CD4-positive, alpha-beta T cell treated with Interleukin-12 subunit alpha and Interleukin-12 subunit beta, for 1 hour (primary cell): ENCODE measurements around the gene STARD13.

ENCODE experiments used
- DNase-seq: peaks from one replicate; pipeline ENCODE4 v3.0.0-alpha.2; 2020

STARD13 gene

DNA sequence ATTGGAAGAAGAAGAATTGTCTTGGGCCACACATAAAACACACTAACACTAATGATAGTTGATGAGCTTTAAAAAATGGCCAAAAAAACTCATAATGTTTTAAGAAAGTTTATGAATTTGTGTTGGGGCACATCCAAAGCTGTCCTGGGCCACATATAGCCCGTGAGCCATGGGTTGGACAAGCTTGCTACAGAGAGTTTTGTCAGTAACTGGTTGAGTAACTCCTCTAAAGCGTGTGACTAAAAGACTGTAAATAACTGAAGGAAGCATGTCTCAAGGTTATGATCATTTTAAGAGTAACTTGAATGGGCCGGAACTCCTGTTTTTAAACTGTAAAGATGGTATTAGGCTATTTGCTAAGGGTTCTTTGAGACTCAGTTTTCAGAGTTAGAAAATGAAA lies 151.3 kb downstream of the STARD13 start:
- no peak for DNase-seq

DNA sequence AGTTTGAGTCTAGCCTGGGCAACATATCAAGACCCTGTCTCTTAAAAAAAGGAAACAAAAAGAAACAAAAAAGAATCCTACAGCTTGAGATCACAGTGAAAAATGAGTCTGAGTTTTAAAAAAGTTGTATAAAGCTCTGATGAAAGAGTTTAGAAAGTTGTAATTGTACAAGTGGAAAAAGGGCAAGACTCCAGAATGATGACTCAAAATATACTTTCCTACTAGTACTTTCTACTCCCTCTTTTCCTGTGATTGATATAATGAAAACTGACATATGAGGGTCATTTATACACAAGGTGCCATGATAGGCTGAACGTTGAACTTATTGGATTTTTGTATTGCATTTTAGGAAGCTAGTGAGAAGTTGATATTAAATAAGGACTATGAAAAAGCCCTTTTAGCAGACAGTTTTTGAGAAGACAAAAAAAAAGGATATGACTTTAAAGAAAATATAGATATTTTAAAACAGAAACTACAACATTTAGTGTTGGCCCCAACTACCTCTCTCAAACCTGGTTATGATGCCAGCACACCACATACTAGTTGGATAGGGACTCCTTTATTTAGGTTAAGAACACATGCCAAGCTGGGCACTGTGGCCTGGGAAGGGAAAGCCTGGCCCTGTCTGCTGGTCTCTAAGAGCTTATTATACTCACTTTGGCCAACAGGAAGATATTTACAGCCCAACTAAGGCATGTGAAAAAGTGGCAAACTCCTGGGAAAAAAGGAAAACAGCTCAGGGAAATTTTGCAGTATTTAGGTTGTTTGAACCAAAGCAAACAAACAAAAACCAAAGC lies 152.7 kb downstream of the STARD13 start:
- DNase-seq = no peak

DNA sequence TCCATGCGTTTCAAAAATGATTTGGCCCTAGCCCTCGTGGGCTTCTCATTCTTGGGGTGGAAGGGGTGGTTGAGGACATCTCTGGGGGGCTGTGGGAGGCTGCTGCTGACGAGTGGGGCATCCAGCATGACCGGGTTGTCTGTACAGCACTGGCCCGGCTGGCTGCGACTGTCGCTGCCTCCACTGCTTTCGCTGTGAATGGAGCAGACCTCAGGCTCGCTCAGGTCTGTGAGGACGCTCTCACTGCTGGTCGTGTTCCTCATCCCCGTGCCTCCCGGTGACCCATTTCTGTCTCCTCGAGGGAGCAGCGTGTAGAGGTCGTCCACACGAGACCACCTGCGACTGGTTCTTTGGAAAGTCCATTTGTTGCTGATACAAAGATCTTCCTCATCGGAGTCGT lies 155.7 kb downstream of the STARD13 start:
- no peak for DNase-seq

DNA sequence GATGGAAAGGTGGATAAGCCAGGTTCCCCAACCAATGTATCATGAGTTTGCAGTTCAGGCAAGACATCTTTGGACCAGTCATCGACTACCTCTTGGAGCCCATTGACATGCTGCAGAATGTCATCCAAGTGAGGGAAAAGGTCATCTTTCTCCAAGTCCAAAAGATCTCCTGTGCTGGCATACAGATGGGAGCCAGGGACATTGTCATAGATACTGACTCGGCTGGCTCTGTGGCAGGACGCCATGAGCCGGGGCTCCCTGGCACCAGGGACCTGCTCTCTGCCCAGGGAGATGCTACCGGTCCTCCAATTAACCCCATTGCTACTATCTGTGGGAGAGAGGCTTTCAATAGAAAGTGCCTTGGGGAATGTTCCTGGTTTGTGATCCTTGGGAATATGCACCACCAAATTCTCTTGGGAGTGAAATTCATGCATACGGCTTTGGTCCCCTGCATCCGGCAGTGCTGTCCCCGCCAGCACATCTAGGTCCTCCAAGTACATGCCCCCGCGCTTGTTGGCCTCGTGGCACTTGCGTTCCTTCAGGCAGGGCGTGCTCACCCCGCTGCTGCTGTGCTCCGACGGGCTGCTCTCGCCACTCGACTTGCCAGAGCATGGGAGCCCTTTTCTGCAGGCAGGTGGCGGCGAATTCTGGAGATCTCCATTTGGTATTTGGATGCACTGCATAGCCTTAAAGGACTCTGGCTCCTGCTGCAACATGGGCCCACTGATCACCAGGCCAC lies 156.3 kb downstream of the STARD13 start:
- DNase-seq = no peak

DNA sequence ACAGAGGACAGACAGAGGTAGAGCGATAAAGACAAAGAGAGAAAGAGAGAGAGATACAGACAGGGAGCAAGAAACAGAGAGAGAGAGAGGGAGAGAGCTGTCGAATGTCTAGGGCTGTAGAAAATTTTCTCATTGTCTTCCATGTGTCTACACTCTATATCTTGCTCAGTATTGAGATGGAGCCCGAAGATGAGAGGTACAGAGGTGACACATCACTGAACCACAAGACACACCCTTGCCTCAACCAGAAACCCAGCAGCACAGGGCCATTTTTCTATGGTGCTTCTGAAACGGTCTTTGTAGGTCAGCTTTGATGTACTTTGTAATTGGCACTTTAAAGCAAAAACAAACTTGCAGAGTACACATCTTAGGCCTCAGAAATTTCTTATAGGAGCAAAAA lies 157.4 kb downstream of the STARD13 start:
- no peak for DNase-seq

DNA sequence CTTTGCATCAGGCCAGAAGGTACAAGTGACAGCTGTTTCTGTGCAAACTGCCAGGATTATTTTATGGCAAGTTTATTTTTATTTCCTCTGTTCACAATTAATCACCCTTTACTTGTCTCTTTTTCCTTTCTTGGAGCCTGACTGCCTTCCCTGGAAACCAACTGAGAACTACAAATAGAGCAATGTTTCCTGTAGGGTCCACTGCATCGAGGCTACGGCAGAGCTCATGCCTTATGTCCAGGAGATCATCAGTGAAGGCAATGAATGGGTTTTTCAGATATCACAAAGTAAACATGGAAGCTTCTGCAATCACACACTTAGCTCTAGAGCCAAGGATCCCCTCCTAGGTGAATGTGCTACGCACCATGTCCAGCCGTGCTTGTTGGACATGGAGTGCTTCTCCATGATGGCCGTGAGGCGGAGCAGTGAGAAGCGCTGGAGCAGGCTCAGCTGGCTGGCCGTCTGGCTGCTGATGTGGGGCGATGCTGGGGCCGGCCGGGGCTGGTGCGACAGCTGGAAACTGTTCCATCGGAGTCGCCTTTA lies 158.5 kb downstream of the STARD13 start:
- no peak for DNase-seq

DNA sequence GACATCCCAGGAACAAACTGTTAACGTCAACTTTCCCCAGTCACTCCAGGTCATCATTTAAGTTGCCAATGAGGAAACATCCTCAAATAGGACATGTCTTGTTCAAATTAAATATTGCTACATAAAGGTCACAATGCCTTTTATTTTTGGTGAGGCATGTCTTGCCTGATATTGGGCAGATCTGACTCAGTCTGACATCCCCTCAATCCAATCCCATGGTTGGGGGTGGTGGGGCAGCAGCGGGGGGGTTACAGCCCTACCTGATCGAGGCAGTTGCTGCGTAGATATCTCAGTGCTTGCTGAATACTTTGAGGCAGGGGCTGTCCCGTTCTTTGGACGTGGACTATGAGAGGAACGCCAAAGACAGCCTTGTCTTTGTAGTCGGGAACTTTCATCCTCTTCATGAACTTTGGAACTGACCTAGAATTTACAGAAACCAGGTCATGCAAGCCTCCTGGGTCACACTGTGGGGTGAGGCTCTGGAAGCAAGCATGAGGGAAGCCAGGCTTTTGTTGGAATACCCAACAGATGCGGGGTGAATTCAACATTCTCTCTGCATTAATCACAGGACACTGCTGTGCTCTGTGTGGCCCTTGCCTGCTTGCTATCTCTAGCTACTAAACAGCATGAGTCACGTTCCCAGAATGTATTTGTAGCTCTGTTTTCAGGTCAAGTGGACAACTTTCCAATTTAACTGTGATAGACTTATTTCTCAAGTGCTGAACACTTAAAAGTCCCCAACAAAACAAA lies 159.6 kb downstream of the STARD13 start:
- DNase-seq = no peak

DNA sequence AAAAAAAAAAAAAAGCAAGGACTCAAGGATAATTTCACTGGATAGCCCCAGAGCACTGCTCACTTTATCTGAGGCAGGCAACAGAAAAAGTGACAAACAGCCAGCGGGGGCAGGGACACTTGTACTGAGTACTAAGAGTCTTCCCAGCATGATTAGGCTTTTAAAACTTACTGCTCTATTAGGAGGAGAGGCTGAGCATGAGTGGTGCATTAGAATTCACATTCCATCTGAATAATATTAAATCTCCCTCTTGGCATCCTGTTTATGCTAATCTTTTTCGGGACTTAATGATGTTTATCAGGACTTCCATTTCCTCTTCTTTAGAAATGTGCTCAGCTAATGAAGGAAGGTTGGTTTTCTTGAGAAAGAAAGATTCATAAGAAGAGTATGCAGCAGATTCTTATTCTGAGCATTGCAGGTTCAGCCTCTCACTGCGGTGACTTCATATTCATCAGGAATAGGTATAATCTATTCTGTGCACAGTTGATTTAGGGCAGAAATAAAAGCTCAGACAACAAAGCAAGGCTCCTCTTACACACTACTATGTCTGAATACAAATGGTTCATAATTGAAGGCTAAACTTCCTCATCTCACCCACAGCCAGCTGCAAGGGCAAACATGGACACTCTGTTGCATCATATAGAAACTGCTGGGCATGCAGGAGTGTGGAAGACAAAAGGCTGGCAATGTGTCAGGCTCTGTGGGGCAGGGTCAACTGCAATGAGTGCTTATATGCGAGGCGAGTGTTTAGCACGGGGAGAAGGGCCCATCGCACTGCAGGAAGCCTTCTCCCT lies 162.3 kb downstream of the STARD13 start:
- no peak for DNase-seq

DNA sequence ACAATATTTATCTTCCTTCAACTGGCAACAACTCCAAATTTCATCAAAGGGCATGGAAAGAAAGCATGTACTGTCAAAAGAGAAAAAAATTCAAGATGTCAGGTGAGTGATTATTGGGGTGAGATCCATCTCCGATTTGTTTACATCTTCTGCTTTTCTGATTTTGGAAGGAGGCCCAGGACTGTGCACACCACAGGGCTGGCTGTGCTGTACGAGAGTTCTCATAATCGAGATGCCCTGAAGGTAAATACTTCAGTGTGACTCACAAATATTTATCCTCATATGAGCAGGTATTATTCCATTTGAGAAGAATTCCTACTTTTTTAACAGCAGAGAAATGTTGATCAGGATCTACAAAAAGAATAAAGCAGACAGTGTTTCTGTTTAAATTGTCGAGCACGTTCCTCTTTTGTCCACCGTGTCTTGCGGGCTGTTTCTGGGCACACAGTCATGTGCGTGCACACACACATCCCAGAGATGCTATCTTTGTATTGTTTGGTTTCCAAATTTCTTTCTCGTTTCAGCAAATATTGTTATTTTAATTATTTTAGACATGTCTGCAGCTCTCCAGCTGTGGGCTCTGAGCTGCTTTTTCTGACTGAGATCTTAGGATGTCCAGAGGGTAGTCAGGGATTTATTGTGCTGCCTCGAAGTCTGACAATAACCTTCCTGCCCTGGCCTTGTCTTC lies 165.6 kb downstream of the STARD13 start:
- DNase-seq = no peak

DNA sequence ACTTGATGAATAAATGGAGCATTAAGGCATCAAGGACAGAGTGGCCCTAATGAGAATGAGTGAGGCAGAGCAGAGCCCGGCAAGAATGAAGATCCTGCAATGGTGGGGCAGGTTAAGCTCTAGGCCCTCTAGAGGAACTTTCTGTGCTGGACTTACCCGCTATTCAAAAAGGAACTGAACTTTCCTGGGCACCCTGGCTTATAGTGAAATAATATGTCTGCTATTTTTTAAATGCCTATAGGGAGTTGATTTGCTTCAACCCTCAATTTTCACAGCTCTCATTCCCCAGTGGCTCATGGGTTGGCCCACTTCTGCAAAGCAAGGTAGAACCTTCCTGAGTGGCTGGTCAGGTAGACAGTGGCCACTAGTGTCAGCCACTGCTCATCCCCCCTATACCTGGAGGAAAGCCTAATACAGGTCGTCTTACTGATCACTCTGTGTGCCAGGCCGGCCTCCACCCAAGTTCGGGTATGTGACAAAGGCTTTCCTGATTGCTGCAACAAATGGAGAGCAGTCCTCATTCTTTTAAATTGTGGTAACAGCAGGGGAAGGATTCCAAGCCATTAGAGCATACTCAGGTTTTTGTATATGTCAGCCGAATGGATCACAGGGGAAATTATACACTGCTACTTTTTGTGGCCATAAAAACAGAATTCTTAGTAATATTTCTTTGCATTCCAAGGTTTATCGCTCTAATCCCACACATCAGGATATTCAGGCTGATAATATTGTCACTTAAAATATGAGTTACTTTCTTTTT lies 166.4 kb downstream of the STARD13 start:
- no peak for DNase-seq

DNA sequence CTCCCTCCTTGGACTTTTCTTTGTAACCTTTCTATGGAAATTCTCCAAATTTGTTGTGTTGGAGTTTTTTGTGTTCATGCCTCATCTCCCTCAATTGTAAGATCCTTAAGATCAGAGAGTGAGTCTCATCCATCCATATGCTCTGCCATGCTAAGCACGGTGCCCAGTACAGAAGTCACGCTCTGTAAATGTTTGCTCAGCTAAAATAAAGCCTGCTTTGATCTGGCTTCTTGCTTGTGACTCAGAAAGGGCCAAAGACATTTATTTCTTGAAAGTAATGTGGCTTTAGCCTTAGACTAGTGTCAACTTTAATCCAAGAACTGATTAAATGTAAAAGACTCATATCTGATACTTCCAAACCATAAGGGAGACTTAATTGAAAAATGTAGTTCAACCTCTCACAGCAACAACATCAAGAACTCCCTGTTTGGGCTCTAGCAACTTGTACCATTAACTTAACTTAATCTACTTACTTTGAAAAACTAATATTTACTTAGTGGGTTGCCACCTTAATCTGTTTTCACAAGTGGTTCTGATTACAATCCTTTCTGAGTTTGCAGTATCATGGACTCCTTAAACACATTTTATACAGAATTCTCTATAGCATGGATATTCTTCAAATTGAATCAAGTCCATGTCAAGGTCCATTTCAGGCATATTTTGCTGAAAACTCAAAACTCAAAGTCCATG lies 169.1 kb downstream of the STARD13 start:
- DNase-seq = no peak

DNA sequence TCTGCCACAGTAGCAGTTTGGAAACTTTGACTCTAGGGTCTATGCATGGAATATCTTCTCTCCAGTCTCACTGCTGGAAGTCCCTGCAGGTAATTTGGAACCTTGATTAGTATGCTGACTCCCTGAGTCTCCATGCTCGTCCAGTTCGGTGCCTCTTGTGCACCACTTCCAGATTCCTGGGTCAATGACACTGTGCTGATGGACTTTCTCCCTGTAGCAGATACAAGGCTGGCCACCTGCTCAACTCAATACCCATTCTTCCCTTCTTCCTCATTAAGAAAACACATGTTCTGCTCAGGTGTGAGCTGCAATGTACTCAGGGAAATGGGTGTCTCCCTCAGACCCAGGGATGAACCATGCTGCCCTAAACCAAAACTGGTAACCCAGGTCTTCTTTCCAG lies 170.3 kb downstream of the STARD13 start:
- DNase-seq = no peak

DNA sequence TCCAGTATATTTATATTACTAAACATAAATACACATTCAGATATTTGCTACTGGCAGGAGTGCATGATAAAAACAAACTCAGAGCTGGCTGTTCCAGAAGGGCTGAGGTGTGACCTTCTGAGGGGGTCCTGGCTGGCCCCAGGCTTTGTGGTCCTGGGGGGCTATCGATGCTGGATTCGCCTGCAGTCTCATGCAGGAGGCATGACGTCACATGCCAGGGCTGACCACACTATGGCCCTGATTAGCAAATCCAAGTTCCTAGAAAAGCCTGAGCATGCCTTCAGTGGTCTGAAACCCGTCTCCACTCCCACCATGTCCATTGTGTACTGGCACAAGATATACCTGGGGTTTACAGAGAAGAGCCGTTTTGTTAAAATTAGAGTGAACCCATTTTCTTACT lies 171.4 kb downstream of the STARD13 start:
- DNase-seq = no peak

DNA sequence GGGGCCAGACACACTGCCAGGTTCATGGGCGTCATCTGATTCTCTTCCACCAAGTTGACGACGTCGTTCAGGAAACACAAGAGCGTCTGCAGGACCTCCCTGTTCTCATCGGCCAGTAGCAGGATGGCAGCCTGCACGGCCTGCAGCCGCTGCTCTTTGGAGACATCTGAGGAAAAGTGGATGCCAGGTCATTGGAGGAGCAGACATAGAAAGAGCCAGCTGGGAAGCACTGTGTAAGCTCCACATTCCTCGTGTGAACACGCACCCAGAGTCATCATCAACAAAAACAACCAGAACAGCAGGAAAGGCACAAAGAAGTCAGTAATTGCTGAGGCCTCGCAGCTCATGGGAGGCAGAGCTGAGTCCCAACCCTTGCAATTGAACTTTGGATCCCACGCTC lies 172.8 kb downstream of the STARD13 start:
- DNase-seq = no peak

DNA sequence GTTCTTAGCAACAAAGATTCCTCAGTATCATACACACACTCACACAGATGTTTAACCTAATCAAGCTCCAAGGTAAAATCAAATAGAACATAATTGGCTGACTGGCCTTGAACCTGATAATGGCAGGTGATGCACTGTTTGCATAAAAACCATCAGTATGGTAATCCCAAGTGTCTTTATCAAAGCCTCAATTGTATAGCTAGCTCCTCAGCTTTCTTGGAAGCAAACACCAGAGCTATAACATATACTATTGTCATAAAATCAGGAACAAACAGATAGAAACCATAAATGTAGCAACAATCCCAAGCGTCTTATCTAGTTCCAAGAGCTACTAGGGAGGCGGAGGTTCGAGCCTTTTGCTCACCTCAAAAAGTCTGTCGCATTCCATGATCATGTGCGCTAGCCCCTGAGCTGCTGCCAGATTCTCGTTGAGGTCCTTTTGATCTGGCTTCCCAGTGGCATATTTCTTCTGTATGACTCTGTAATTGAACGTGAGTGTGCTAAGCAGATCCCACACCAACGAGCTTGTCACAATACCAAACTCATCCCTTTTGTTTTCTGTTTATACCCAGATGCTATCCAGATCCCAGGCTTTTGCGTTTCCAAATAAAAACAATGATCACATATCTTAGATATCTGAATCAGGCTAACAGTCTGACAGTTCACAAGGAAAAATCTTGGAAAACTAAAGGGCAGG lies 174.0 kb downstream of the STARD13 start:
- DNase-seq = no peak

DNA sequence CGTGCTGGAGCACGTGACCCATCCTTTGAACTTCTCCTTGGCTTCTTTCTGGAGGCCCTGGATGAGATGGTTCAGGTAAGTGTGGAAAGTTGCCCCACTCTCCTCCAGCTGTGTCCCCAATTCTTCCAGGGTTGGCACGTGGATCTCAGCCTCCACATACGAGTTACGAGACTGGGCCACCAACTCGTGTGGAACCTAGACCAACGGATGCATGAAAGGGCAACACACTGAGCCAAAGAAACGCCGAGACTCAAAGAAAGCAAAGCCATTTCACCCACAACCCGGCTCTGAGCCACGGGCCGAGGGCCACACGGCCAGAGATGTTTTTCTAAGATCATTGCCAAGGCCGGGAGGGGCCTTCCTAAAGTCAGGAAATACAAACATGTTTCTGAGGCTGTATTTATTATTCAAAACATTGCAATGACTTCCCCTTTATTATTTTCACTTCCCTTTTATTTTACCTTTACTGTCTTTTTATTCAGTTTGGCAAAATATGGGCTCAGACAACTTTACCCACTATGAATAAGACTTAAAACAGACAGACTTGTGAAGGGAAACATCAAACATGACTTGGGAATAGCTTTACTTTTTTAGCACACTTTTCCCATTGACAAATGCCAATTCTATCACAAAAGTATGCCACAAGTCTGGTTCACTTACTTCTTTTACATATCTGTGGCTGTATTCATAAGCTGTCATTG lies 174.7 kb downstream of the STARD13 start:
- no peak for DNase-seq

DNA sequence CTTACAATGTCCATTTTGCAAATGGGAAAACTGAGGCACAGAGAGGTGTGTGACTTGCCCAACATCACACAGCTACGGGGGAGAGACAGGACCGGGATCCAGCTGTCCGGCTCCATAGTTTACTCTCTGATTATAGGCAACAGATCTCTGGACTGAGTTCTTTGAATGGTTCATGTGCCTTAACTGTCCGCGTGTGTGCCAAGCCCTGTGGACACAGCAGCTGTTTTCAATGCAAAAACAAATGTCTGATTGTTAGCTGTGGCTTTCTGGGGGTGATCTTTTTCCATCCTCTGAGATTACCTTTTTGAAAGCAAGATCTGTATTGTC lies 175.2 kb downstream of the STARD13 start:
- no peak for DNase-seq

DNA sequence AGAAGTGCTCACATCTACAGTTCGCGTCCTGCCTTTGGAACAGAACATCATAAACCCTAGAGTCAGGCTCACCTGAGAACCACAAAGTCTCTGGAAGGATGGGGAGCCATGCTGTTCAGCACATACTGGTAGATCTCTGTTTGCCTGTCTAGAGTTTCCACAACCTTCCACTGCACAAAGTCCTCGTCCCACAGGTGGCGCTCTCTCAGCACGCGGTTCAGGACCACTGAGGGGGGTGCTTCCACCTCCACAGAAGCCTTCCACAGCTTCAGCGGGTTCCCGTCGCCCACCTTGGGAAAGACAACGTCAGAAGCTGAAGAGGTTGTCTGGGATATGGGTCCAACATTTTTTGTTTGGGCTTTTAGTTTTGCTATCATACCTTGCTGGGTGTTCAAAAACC lies 175.8 kb downstream of the STARD13 start:
- DNase-seq = no peak

DNA sequence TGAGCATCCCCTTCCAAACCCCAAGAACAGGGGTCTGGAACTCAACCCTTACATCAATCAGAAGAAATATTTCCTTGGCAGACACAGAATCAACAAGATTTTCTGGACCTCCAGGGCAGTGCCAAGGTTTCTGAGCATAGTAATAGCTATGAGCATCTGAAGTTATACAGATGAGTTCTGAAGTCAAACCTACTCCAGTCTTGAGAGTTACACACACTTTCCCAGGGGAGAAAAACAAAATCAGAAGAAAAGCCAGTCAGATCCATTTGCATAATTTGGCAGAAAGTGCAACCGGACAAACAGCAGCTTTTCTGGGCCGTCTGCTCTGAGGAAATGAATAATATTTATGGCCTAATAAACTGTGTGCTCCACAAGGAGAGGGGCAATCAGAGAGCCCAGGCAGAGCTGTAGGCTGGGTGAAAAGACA lies 176.3 kb downstream of the STARD13 start:
- DNase-seq = no peak
